Lung (tissue), 12 donors: Measurements from ENCODE around the gene CENPT. TPM values are rescaled to one million over a fixed set of nuclear protein-coding genes. Genes with fewer than 3 reads are reported as not detected.

Source experiments
- ATAC-seq: fragments of 200-7000 bp; cut with Tn5 transposase; one replicate; pipeline ENCODE4 v1.9.1; 2020; ENCODE audit warnings: moderate number of reproducible peaks; ENCODE audit not compliant: insufficient read depth, low FRiP score
- DNase-seq, 3 donors: peaks; one replicate each; pipeline ENCODE4 v3.0.0-alpha.2; 2013 to 2017
- H3K27ac ChIP-seq, 2 donors: one replicate each; pipeline ENCODE4 v1.5.1; 2013; ENCODE audit warnings: mild to moderate bottlenecking in 2 of 2, moderate library complexity in 2 of 2, control low read depth in 1 of 2, inconsistent platforms in 1 of 2, low read depth in 1 of 2, low read length in 1 of 2
- H3K27me3 ChIP-seq, 3 donors: one replicate each; pipeline ENCODE4 v1.5.1; 2013; ENCODE audit warnings: low read length in 2 of 3; ENCODE audit not compliant: control insufficient read depth in 3 of 3, insufficient read depth in 3 of 3
- H3K36me3 ChIP-seq, 4 donors: one replicate each; pipeline ENCODE4 v1.5.1; 2013; ENCODE audit warnings: low read length in 4 of 4, mild to moderate bottlenecking in 1 of 4, moderate library complexity in 1 of 4; ENCODE audit not compliant: control insufficient read depth in 4 of 4, insufficient read depth in 4 of 4
- H3K4me1 ChIP-seq, 5 donors: one replicate each; pipeline ENCODE4 v1.5.1; 2013; ENCODE audit warnings: low read length in 5 of 5, mild to moderate bottlenecking in 2 of 5, moderate library complexity in 1 of 5; ENCODE audit not compliant: control insufficient read depth in 5 of 5, insufficient read depth in 5 of 5
- H3K4me3 ChIP-seq: one replicate; pipeline ENCODE4 v1.5.1; 2013; ENCODE audit warnings: mild to moderate bottlenecking, control low read depth, moderate library complexity
- H3K9ac ChIP-seq, 2 donors: one replicate each; pipeline ENCODE4 v1.5.1; 2013; ENCODE audit warnings: low read length in 2 of 2, control low read depth in 1 of 2; ENCODE audit not compliant: insufficient read depth in 1 of 2
- H3K9me3 ChIP-seq, 4 donors: one replicate each; pipeline ENCODE4 v1.5.1; 2013; ENCODE audit warnings: low read length in 3 of 4, mild to moderate bottlenecking in 1 of 4, moderate library complexity in 1 of 4; ENCODE audit not compliant: control insufficient read depth in 4 of 4, insufficient read depth in 3 of 4
- CTCF ChIP-seq: IDR thresholded peaks from 2 replicates; pipeline ENCODE4 v1.5.1; 2012; ENCODE audit warnings: mild to moderate bottlenecking; ENCODE audit errors: control extremely low read depth, extremely low read depth
- WGBS, 2 donors: extraction: QIAGEN DNeasy Blood & Tissue Kit; methylation state at CpG; one replicate each; pipeline ENCODE4 v1.1.7; 2013; 5-methylcytosine and 5-hydroxymethylcytosine counted together
- polyA plus RNA-seq, 2 donors: library from polyadenylated mRNA; stranded (reverse); fragments of 200-250 nt; gene quantifications; one replicate each; pipeline ENCODE4 v1.2.1, GENCODE V29; 2013
- total RNA-seq, 2 donors: library from RNA; depleted of rRNA in 1 of 2; stranded (reverse); fragments of >200 nt in 1 of 2; gene quantifications; one replicate each; pipeline ENCODE4 v1.2.1, GENCODE V29; 2014 to 2021
- donor health status: control.
- donor health status: control.
- donor health status: Bipolar disorder and iron deficiency.
- donor health status: healthy.
- donor health status: DM: yes; HTN: yes; CAD: no.

The CENPT gene
- total and polyA plus RNA-seq, 4 donors: 28.5 to 47.5 (median 33.0) TPM

GRCh38 chr16:67801241-67801640, 46.3 kb downstream of the CENPT start:
- DNase-seq: no peak
- no peak overlapping the region for H3K4me3 ChIP-seq
- no peak overlapping the region for H3K9ac ChIP-seq
- peaks cover 4 to 15% (median 8%) of the 10 kb centered on the region in 5 donors for H3K4me1 ChIP-seq
- no peak for TF ChIP-seq CTCF
- H3K27ac ChIP-seq: no peak overlapping the region
- no peak for ATAC-seq
- 95 to 98% methylated on average over 1 of the region's 1 CpG for WGBS, 2 donors
- peaks cover 0 to 13% (median 10%) of the 10 kb centered on the region in 4 donors for H3K36me3 ChIP-seq
- no peaks in the 10 kb centered on the region for H3K27me3 ChIP-seq
- H3K9me3 ChIP-seq: no peaks in the 10 kb centered on the region

- Histone ChIP-seq H3K4me3 (no peak overlapping the region), H3K36me3 (peaks cover 0 to 13% (median 8%) of the 10 kb centered on the region in 4 donors), H3K27me3 (no peaks in the 10 kb centered on the region), H3K9me3 (no peaks in the 10 kb centered on the region), H3K27ac (no peak overlapping the region), H3K4me1 (peaks cover 4 to 10% (median 5%) of the 10 kb centered on the region in 5 donors), H3K9ac (no peak overlapping the region)
- no peak for TF ChIP-seq CTCF
- ATAC-seq: no peak
- DNase-seq: no peak
- 87 to 89% methylated on average over 7 of the region's 7 CpGs for WGBS, 2 donors
Observed at GRCh38 chr16:67800338-67800926, 47.1 kb downstream of the CENPT start.

- ATAC-seq: no peak
- no peaks in the 10 kb centered on the region for H3K9me3 ChIP-seq
- no peak for DNase-seq
- H3K36me3 ChIP-seq: peaks cover 0 to 9% (median 6%) of the 10 kb centered on the region in 4 donors
- H3K27ac ChIP-seq: no peak overlapping the region
- H3K4me3 ChIP-seq: no peak overlapping the region
- no peak overlapping the region for H3K9ac ChIP-seq
- peaks cover 0 to 4% (median 0%) of the 10 kb centered on the region in 5 donors for H3K4me1 ChIP-seq
- WGBS, 2 donors: 98 to 99% methylated on average over 5 of the region's 5 CpGs
- no peak for TF ChIP-seq CTCF
- H3K27me3 ChIP-seq: no peaks in the 10 kb centered on the region
Observed at GRCh38 chr16:67796099-67796718, 51.3 kb downstream of the CENPT start.
